ENCODE results near the gene PIGR. TPM values are rescaled to one million over a fixed set of nuclear protein-coding genes. Genes with fewer than 3 reads are reported as not detected.

PIGR gene
- total and polyA plus RNA-seq, 9 of the 15 experiments (the other 6 are each of a cell fraction or from before 2014, with no cell fraction given): 0.01 to 1.5 (median 0.03) TPM; not detected in 4

- H3K79me2 ChIP-seq (ENCODE audit: control insufficient read depth, insufficient read depth, low read length): no peaks in the 10 kb centered on the region
- H3K4me2 ChIP-seq (ENCODE audit: insufficient read depth, low read length): no peak overlapping the region
- ChIA-PET POLR2A (interaction anchor here (1.5 kb wide), 1 partner anchor 8 kb away, joined by 6 read pairs; no protein-coding TSS in a partner anchor), CTCF (ENCODE audit: low intra/inter-chr PET ratio) (interaction anchor here (1.4 kb wide), 1 partner anchor 20 kb away, joined by 5 read pairs; no protein-coding TSS in a partner anchor)
- BruUV-seq (replicated peaks): no TSS peak
- H3K9me1 ChIP-seq (ENCODE audit: control insufficient read depth, insufficient read depth, low read length): no peaks in the 10 kb centered on the region
- in situ Hi-C loops (cut with MboI): no loop called here
- no peak overlapping the region for H3K9ac ChIP-seq (ENCODE audit: insufficient read depth in 1 of 2, low read depth in 2 of 2, low read length in 2 of 2)
- FAIRE-seq (no peak), DNase-seq (ENCODE audit: extremely low read depth in 1 of 4, low spot score in 3 of 4) (no peak), ATAC-seq (no peak)
- H3K36me3 ChIP-seq (ENCODE audit: control insufficient read depth, insufficient read depth, low read length): no peaks in the 10 kb centered on the region
- H3K27me3 ChIP-seq (ENCODE audit: control insufficient read depth in 2 of 2, insufficient read depth in 2 of 2, low read length in 2 of 2): peaks cover 41 to 49% of the 10 kb centered on the region in 2 experiments
- no peak overlapping the region for H3K4me3 ChIP-seq
- H3K9me3 ChIP-seq (replicated peaks; ENCODE audit: control insufficient read depth, insufficient read depth, low read depth, low read length): no peaks in the 10 kb centered on the region
- WGBS (ENCODE audit: insufficient coverage, low coverage, missing lambda C conversion rate): 5% methylated on average over 3 of the region's 3 CpGs
- H3K27ac ChIP-seq (ENCODE audit: extremely low read depth, low read depth, low read length): no peak overlapping the region
- TF ChIP-seq TCFL5 (CRISPR knock-in tag; conservative IDR thresholded peaks at IDR 0.05) (no peak), TFAM (CRISPR knock-in tag; conservative IDR thresholded peaks at IDR 0.05) (no peak), ZBED1 (IDR thresholded peaks at IDR 0.05) (no peak), XRCC3 (IDR thresholded peaks at IDR 0.05) (no peak), CC2D1A (IDR thresholded peaks at IDR 0.05) (no peak), KLF6 (CRISPR knock-in tag; IDR thresholded peaks at IDR 0.05; ENCODE audit: borderline replicate concordance) (no peak), ZEB2 (IDR thresholded peaks at IDR 0.05) (no peak), BRF1 (IDR thresholded peaks at IDR 0.05; ENCODE audit: borderline replicate concordance, extremely low read depth, insufficient read length) (no peak), CEBPG (CRISPR knock-in tag; IDR thresholded peaks at IDR 0.05) (no peak), CEBPG (tag; conservative IDR thresholded peaks at IDR 0.05 in 1 of 2, IDR thresholded peaks at IDR 0.05 in 1 of 2) (peak in 1 of 2 experiments; percentile 53; a peak in 2 of 4 replicates), CEBPB (tag; IDR thresholded peaks at IDR 0.05) (peak; percentile 28; the same call in 1 of the 2 replicates), HIVEP1 (CRISPR knock-in tag; IDR thresholded peaks at IDR 0.05) (no peak)
- no peaks in the 10 kb centered on the region for H4K20me1 ChIP-seq (replicated peaks; ENCODE audit: control insufficient read depth, insufficient read depth, low read length)
- no peak overlapping the region for H2AFZ ChIP-seq (ENCODE audit: low read depth, low read length)
- H3K4me1 ChIP-seq (replicated peaks in 1 of 2; ENCODE audit: control insufficient read depth in 2 of 2, insufficient read depth in 2 of 2, low read length in 2 of 2): peaks cover 0 to 12% of the 10 kb centered on the region in 2 experiments; a peak in 4 of 5 replicates
- intact Hi-C loops (cut with micrococcal nuclease): no loop called here
These were observed 53.8 kb downstream of the PIGR start for GRCh38 chr1:206892351-206892984.
